GM12878 (cell line): ENCODE measurements around the gene SNX30. TPM values are rescaled to one million over a fixed set of nuclear protein-coding genes. Genes with fewer than 3 reads are reported as not detected.

Experiments used
- ATAC-seq: fragments of 200-7000 bp; cut with Tn5 transposase; 3 replicates; pipeline ENCODE4 v1.9.1; 2020; ENCODE audit warnings: mild to moderate bottlenecking, moderate library complexity
- BruUV-seq: library from RNA; stranded (reverse); fragments of 400-500 nt; replicated peaks from 2 replicates; lab custom pipeline; 2021; lab: Mats Ljungman, UMichigan
- CTCF ChIA-PET: fragments of 300-600 bp; sonication (Branson Sonifier 250); formaldehyde crosslinking; extraction: SDS; loops from one replicate; lab custom pipeline; 2021; ENCODE audit warnings: inconsistent platforms; lab: Yijun Ruan, JAX
- POLR2A ChIA-PET: fragments of 350-600 bp; formaldehyde crosslinking; extraction: SDS; loops from one replicate; lab custom pipeline; 2021; ENCODE audit warnings: inconsistent platforms; lab: Charles Lee
- RAD21 ChIA-PET: fragments of 300-600 bp; sonication (Branson Sonifier 250); formaldehyde crosslinking; loops from one replicate; lab custom pipeline; 2023; ENCODE audit warnings: antibody characterized with exemption; ENCODE audit not compliant: unreplicated experiment; lab: Charles Lee
- SMC1A ChIA-PET: fragments of 300-600 bp; sonication (Branson Sonifier 250); formaldehyde crosslinking; loops from one replicate; lab custom pipeline; 2023; ENCODE audit not compliant: unreplicated experiment, uncharacterized antibody; lab: Charles Lee
- DNase-seq: peaks from one replicate; pipeline ENCODE4 v3.0.0-alpha.2; 2011; ENCODE audit warnings: low read depth, low spot score
- FAIRE-seq: peaks from 3 replicates; lab custom pipeline; 2011; peaks lifted over from hg19 to GRCh38; lab: Jason Lieb, UNC
- H2AFZ ChIP-seq: 2 replicates; pipeline ENCODE4 v1.6.0; 2011; ENCODE audit warnings: low read depth, low read length, control low read depth; ENCODE audit not compliant: control insufficient read depth
- H3K27ac ChIP-seq: 2 replicates; pipeline ENCODE4 v1.5.1; 2011; ENCODE audit warnings: control low read depth; ENCODE audit not compliant: control insufficient read depth, insufficient read depth
- H3K27me3 ChIP-seq, 2 experiments: replicated peaks in 1 of 2; 2 replicates each; pipeline versions ENCODE4 v1.6.0 to v1.6.1; 2011; ENCODE audit warnings: low read length in 1 of 2; ENCODE audit not compliant: control insufficient read depth in 2 of 2, insufficient read depth in 2 of 2
- H3K36me3 ChIP-seq, 2 experiments: 2 replicates each; pipeline ENCODE4 v1.5.1; 2011; ENCODE audit warnings: low read length in 1 of 2; ENCODE audit not compliant: control insufficient read depth in 2 of 2, insufficient read depth in 2 of 2
- H3K4me1 ChIP-seq: 2 replicates; pipeline ENCODE4 v1.6.1; 2011; ENCODE audit warnings: mild to moderate bottlenecking, low read length, moderate library complexity, mixed read lengths; ENCODE audit not compliant: control insufficient read depth, insufficient read depth
- H3K4me2 ChIP-seq: 2 replicates; pipeline ENCODE4 v1.6.0; 2011; ENCODE audit warnings: control low read depth; ENCODE audit not compliant: control insufficient read depth, insufficient read depth
- H3K4me3 ChIP-seq: fragments of 200-600 bp; sonication (generic); 2 replicates; pipeline ENCODE4 v1.5.1; 2016
- H3K79me2 ChIP-seq: 2 replicates; pipeline ENCODE4 v1.6.0; 2011; ENCODE audit warnings: low read length; ENCODE audit not compliant: control insufficient read depth, insufficient read depth
- H3K9ac ChIP-seq: 2 replicates; pipeline ENCODE4 v1.8.0; 2011; ENCODE audit warnings: low read length, control low read depth, mixed read lengths; ENCODE audit not compliant: control insufficient read depth, insufficient read depth
- H3K9me3 ChIP-seq: replicated peaks from 3 replicates; pipeline ENCODE4 v1.5.1; 2011; ENCODE audit warnings: mild to moderate bottlenecking, low read length; ENCODE audit not compliant: control insufficient read depth, insufficient read depth
- H4K20me1 ChIP-seq: 2 replicates; pipeline ENCODE4 v1.6.0; 2011; ENCODE audit not compliant: control insufficient read depth, insufficient read depth
- ATF2 ChIP-seq: IDR thresholded peaks from 2 replicates; pipeline ENCODE4 v1.6.1; 2012; ENCODE audit warnings: low read length, inconsistent platforms
- BCL11A ChIP-seq: IDR thresholded peaks from 2 replicates; pipeline ENCODE4 v1.6.1; 2011; ENCODE audit warnings: low read depth, low read length
- DPF2 ChIP-seq: fragments of 450-650 bp; IDR thresholded peaks from 2 replicates; pipeline ENCODE4 v1.6.1; 2017; ENCODE audit warnings: mild to moderate bottlenecking
- NR2C1 ChIP-seq: fragments of 450-650 bp; IDR thresholded peaks from 2 replicates; pipeline ENCODE4 v1.6.1; 2017; ENCODE audit warnings: antibody characterized with exemption, mild to moderate bottlenecking, moderate library complexity
- PRDM15 ChIP-seq: fragments of 450-650 bp; formaldehyde crosslinking; IDR thresholded peaks from 2 replicates; pipeline ENCODE4 v1.4.0; 2020; ENCODE audit warnings: mild to moderate bottlenecking, moderate library complexity
- RAD51 ChIP-seq: fragments of 450-650 bp; IDR thresholded peaks from 2 replicates; pipeline ENCODE4 v1.6.1; 2016; ENCODE audit warnings: moderate library complexity, mild to moderate bottlenecking, inconsistent platforms
- REST ChIP-seq: IDR thresholded peaks from 2 replicates; pipeline ENCODE4 v1.6.1; 2012; ENCODE audit warnings: mild to moderate bottlenecking, low read depth, low read length
- SMC3 ChIP-seq: IDR thresholded peaks from 2 replicates; pipeline ENCODE4 v1.6.1; 2011; ENCODE audit warnings: low read length, improper control_type of control experiment, borderline replicate concordance
- YBX1 ChIP-seq: fragments of 450-650 bp; IDR thresholded peaks from 2 replicates; pipeline ENCODE4 v1.6.1; 2016; ENCODE audit warnings: antibody characterized with exemption
- WGBS: methylation state at CpG from one replicate; pipeline ENCODE4 v1.1.6; 2016; ENCODE audit warnings: low lambda C conversion rate; ENCODE audit not compliant: insufficient replicate concordance, insufficient coverage; ENCODE audit errors: missing lambda C conversion rate; 5-methylcytosine and 5-hydroxymethylcytosine counted together
- in situ Hi-C: fragments of 300-500 bp; cut with MboI; formaldehyde crosslinking; loops from 9 replicates; pipeline ENCODE4 v1.14.3; 2018; ENCODE audit warnings: mixed read lengths
- intact Hi-C: fragments of 100-400 bp; cut with micrococcal nuclease; formaldehyde crosslinking; loops from one replicate; pipeline ENCODE4 v1.14.2; 2022; ENCODE audit not compliant: unreplicated experiment
- polyA plus RNA-seq, 11 experiments: library from polyadenylated mRNA; depleted of rRNA in 4 of 11; unstranded in 6 of 11; stranded (reverse) in 5 of 11; fragments of >200 nt; fragmentation: Nextera tagmentation in 4 of 11; fragmentation: Illumina TruSeq in 1 of 11; extraction: Ambion mirVana in 4 of 11; extraction: Trizol in 1 of 11; gene quantifications; 1 replicate in 1 of 11; 2 replicates in 10 of 11; pipeline versions ENCODE4 v1.2.1 to v1.2.3, GENCODE V29; 2011 to 2016; ENCODE audit warnings: inconsistent platforms in 2 of 11, missing spikeins in 2 of 11, low read depth in 1 of 11
- total RNA-seq, 4 experiments: library from RNA; depleted of rRNA in 3 of 4; stranded (reverse); fragments of >200 nt in 3 of 4; fragmentation: Illumina TruSeq in 1 of 4; extraction: Trizol in 1 of 4; gene quantifications; 2 replicates each; pipeline versions ENCODE4 v1.2.1 to v1.2.3, GENCODE V29; 2013 to 2021

Gene SNX30
- total and polyA plus RNA-seq, 10 of the 15 experiments (the other 5 are each of a cell fraction or from before 2014, with no cell fraction given): 0.53 to 4.0 (median 1.5) TPM

- WGBS: 60% methylated on average over 3 of the region's 3 CpGs
- BruUV-seq: no TSS peak
- Histone ChIP-seq H3K4me1 (no peaks in the 10 kb centered on the region), H3K79me2 (no peaks in the 10 kb centered on the region), H3K36me3 (no peaks in the 10 kb centered on the region), H3K27ac (no peak overlapping the region), H3K9me3 (no peaks in the 10 kb centered on the region), H3K9ac (no peak overlapping the region), H3K4me3 (no peak overlapping the region)
- intact Hi-C loops: no loop called here
- ChIA-PET POLR2A (no interaction called here), SMC1A (interaction anchor here (0.7 to 1.3 kb wide), 2 partner anchors 61 to 726 kb away, joined by 3 read pairs; no protein-coding TSS in a partner anchor)
- no peak for FAIRE-seq
- TF ChIP-seq RAD51 (no peak), BCL11A (no peak), DPF2 (no peak), REST (no peak), NR2C1 (no peak), YBX1 (no peak), PRDM15 (CRISPR knock-in tag) (no peak), SMC3 (no peak), ATF2 (no peak)
- TF ChIP-seq, all 136 proteins: peak for 0
- H2AFZ ChIP-seq: no peak overlapping the region
- CTCF ChIA-PET: interaction anchor here (1.4 kb wide), 1 partner anchor 66 kb away, joined by 4 read pairs; no protein-coding TSS in a partner anchor
- in situ Hi-C loops: no loop called here
- RAD21 ChIA-PET: interaction anchor here (1.2 kb wide), 1 partner anchor 723 kb away, joined by 3 read pairs; no protein-coding TSS in a partner anchor
- no peaks in the 10 kb centered on the region for H3K27me3 ChIP-seq
- DNase-seq (no peak), ATAC-seq (no peak)
- H4K20me1 ChIP-seq: no peaks in the 10 kb centered on the region
- H3K4me2 ChIP-seq: no peak overlapping the region
Measured at GRCh38 chr9:112836394-112836793, 85.8 kb downstream of the SNX30 start.
